HG03354 (cell line): ENCODE results near the gene KIF2C.
A peak's percentile ranks its signal among the peaks of the same experiment; 100 is the strongest.
"Not testable (repeated sequence)": the region's sequence is repeated elsewhere in the genome, so short reads cannot be mapped to it uniquely, and the experiment has no call there.

Source experiments
- ATAC-seq: cut with Tn5 transposase; IDR thresholded peaks from one replicate; pipeline ENCODE4 v1.9.1; 2021; ENCODE audit warnings: mild to moderate bottlenecking; ENCODE audit not compliant: unreplicated experiment, poor library complexity, severe bottlenecking

The KIF2C gene

GRCh38 chr1:44808063-44808937 is 68.7 kb downstream of the KIF2C start, which contains the start of gene BTBD19:
BTBD19 (plus strand) TSS chr1:44808523; CDS start chr1:44808821, 298 bp downstream.
- ATAC-seq = peak; percentile 15

DNA sequence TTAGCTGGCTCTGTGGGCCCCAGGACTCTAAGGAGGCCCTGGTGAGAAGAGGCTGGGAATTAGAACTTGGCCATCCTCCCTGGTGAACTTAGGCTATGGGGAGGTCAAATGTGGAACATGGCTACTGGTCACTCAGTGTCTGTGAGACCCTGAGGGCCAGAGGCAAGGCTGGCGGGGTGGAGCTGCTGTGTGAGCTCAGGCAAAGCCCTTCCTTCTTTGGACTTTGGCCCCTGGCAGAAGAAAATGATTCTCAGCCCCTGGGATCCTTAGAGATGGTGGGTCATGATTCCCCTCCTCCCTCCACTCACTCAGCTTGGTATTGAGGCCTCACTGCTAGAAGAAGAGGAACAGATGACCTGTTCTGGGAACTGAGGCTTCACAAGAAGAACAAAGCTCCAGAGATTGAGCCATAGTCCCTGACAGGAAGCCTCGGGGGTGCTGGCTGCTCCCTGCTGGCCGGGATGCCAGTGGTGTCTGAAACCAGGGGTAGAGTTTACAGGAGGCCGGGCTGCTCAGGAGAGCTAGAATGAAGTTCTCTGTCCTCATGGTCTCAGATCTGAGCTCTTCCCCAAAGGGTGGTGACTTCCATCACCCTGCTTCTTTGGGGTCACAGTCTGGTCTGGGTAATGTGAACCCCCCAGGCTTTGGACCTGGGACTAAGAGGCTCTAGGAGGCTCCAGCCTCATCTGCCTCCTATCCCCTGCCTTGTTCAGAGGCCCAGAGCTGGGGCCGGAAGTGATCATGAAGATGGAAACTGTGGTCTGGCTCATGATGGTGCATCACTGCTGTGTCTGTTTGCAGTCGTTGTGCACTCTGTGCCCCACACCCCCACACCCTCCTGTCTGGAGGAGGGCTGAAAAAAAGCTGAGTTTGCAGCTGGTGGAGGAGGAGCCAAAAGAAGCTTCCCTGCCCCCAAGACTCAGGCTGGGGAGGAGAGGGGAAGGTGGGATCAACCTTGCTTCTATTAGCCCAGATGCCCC is 69.6 kb downstream of the KIF2C start:
- ATAC-seq = peak; percentile 61

DNA sequence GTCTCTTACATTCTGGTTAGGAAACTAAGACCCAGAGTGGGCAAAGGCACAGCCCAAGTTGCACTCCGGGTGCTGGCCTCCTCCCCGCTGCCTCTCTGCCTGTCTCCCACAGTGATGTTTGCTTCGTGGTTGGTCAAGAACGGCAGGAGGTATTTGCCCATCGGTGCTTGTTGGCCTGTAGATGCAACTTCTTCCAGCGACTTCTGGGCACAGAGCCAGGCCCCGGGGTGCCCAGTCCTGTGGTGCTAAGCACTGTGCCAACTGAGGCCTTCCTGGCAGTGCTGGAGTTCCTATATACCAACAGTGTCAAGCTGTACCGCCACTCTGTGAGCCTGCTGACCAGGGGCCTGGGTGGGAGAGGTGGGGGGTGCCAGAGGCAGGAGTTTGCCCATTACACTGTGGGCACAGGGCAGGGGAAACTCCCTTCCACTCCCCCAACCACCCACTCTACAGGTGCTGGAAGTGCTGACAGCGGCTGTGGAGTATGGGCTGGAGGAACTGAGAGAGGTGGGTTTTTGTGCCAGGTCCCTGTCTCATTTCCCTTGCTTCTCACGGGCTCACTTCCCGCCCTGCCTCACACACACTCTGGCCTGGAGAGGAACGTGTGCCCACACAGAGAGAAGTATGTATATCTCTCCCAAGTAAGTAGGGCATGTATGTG is 70.6 kb downstream of the KIF2C start:
- ATAC-seq = no peak

DNA sequence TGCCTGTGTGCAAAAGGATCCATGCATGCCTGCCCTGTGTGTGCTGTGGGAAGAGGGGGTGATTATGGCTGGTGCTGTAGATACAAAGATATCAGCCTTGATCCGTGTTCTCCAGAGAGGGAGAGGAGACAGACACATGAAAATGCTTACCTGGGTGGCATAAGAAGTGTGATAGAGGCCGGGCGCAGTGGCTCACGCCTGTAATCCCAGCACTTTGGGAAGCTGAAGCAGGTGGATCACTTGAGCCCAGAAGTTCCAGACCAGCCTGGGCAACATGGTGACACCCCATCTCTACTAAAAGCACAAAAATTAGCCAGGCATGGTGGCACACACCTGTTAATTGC is 71.1 kb downstream of the KIF2C start:
- not testable (repeated sequence) for ATAC-seq

DNA sequence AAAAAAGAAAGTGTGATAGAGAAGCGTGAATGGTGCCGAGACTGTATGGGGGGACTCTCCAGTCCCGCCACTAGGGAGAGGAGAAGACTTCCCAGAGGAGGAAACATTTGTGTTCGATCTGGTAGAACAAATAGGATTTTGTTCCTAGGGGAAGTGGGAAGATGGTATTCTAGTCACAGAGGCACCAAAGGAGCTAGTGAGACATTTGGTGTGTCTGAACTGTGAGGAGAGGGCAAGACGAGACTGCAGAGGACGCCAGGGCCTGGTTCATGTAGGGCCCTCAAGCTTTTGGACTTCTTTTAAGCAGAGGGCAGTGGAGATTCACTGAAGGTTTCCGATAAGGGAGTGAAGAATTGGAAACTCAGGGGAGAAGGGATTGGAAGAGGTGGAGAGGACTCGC is 71.6 kb downstream of the KIF2C start:
- no peak for ATAC-seq

GRCh38 chr1:44812822-44813543 is 73.3 kb downstream of the KIF2C start:
- ATAC-seq = no peak

- ATAC-seq = not testable (repeated sequence)
Measured at GRCh38 chr1:44815926-44816325, 76.3 kb downstream of the KIF2C start.

DNA sequence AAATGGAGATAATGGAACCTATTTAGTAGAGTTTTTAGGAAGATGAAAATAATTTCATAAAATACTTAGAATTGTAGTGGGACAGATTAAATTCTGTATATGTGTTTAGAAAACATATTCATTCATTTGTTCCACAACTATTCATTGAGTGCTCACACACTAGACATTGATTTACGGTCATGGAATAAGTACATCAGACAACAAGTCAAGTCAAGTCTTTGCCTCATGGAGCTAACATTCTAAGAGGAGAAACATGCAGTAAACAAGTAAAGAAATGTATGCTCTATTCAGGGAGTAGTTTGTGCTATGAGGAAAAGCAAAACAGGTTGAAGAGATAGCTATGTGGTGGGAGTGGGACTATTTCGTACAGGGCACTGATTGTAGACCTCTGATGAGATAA is 77.7 kb downstream of the KIF2C start:
- ATAC-seq = no peak
